HCT116 (cell line): Measurements from ENCODE around the gene DBNL. TPM values are rescaled to one million over a fixed set of nuclear protein-coding genes. Genes with fewer than 3 reads are reported as not detected.

Experiments used
- ATAC-seq: fragments of 200-7000 bp; cut with Tn5 transposase; 2 replicates; pipeline ENCODE4 v1.9.1; 2020; ENCODE audit warnings: mild to moderate bottlenecking, moderate library complexity
- BruUV-seq: library from RNA; stranded (reverse); fragments of 400-500 nt; replicated peaks from 2 replicates; lab custom pipeline; 2021; lab: Mats Ljungman, UMichigan
- CTCF ChIA-PET: fragments of 300-600 bp; sonication (Branson Sonifier 250); formaldehyde crosslinking; loops from one replicate; lab custom pipeline; 2021; ENCODE audit warnings: antibody characterized with exemption; lab: Charles Lee
- POLR2A ChIA-PET: fragments of 300-600, 350-600 bp; sonication (Branson Sonifier 250); formaldehyde crosslinking; loops from one replicate; lab custom pipeline; 2021; ENCODE audit warnings: antibody characterized with exemption; lab: Charles Lee
- RAD21 ChIA-PET, 2 experiments: fragments of 300-600 bp; sonication (Branson Sonifier 250); formaldehyde crosslinking; loops; one replicate each; lab custom pipeline; 2023; ENCODE audit warnings: low total read pairs in 2 of 2; ENCODE audit not compliant: uncharacterized antibody in 2 of 2, unreplicated experiment in 2 of 2, low non-redundant PET in 1 of 2; lab: Charles Lee
- DNase-seq: peaks from one replicate; pipeline ENCODE4 v3.0.0-alpha.2; 2010; ENCODE audit warnings: low read depth, low spot score
- H2AFZ ChIP-seq: fragments of 200-600 bp; shearing (Covaris generic), sonication (generic); 2 replicates; pipeline ENCODE4 v1.6.1; 2017; ENCODE audit warnings: low read depth, mixed run types, mixed read lengths, antibody characterized with exemption, low read length; ENCODE audit not compliant: poor library complexity, severe bottlenecking
- H3K27ac ChIP-seq: 2 replicates; pipeline ENCODE4 v1.5.1; 2012; ENCODE audit warnings: low read depth, low read length
- H3K27me3 ChIP-seq: fragments of 200-600 bp; sonication (generic); 2 replicates; pipeline ENCODE4 v1.6.1; 2016; ENCODE audit warnings: mixed run types, low read length, mixed read lengths; ENCODE audit not compliant: insufficient read depth
- H3K36me3 ChIP-seq, 2 experiments: fragments of 200-500 bp in 1 of 2; fragments of 200-600 bp in 1 of 2; sonication (Bioruptor generic) in 1 of 2; sonication (generic) in 1 of 2; 2 replicates each; pipeline versions ENCODE4 v1.5.1 to v1.6.1; 2014 to 2016; ENCODE audit warnings: low read length in 2 of 2, inconsistent platforms in 1 of 2, mixed read lengths in 1 of 2, mixed run types in 1 of 2; ENCODE audit not compliant: insufficient read depth in 2 of 2, control insufficient read depth in 1 of 2
- H3K4me1 ChIP-seq, 2 experiments: fragments of 200-600 bp in 1 of 2; sonication (generic) in 1 of 2; 2 replicates each; pipeline versions ENCODE4 v1.5.1 to v1.6.1; 2012 to 2017; ENCODE audit warnings: low read length in 2 of 2, inconsistent platforms in 1 of 2, mild to moderate bottlenecking in 1 of 2, mixed read lengths in 1 of 2, mixed run types in 1 of 2, moderate library complexity in 1 of 2; ENCODE audit not compliant: insufficient read depth in 2 of 2, control insufficient read depth in 1 of 2
- H3K4me2 ChIP-seq: fragments of 200-600 bp; sonication (generic); 2 replicates; pipeline ENCODE4 v1.6.1; 2017; ENCODE audit warnings: mixed run types, low read length, mixed read lengths
- H3K4me3 ChIP-seq, 2 experiments: fragments of 200-600 bp in 1 of 2; sonication (generic) in 1 of 2; replicated peaks in 1 of 2; 2 replicates each; pipeline ENCODE4 v1.5.1; 2011 to 2016; ENCODE audit warnings: low read length in 2 of 2, control low read depth in 1 of 2, low read depth in 1 of 2, mild to moderate bottlenecking in 1 of 2, mixed read lengths in 1 of 2, mixed run types in 1 of 2
- H3K79me2 ChIP-seq: fragments of 200-600 bp; sonication (generic); 2 replicates; pipeline ENCODE4 v1.6.1; 2017; ENCODE audit warnings: mild to moderate bottlenecking, mixed run types, low read length, moderate library complexity, mixed read lengths; ENCODE audit not compliant: insufficient read depth
- H3K9ac ChIP-seq: fragments of 200-600 bp; sonication (generic); 2 replicates; pipeline ENCODE4 v1.6.1; 2016; ENCODE audit warnings: low read length, mixed read lengths
- H3K9me2 ChIP-seq: fragments of 200-600 bp; sonication (generic), shearing (Covaris generic); 2 replicates; pipeline ENCODE4 v1.6.1; 2017; ENCODE audit warnings: mixed run types, mild to moderate bottlenecking, moderate library complexity; ENCODE audit not compliant: insufficient read depth
- H3K9me3 ChIP-seq, 2 experiments: fragments of 200-500 bp in 1 of 2; fragments of 200-600 bp in 1 of 2; sonication (Bioruptor generic) in 1 of 2; sonication (generic) in 1 of 2; 2 replicates each; pipeline ENCODE4 v1.6.1; 2014 to 2017; ENCODE audit warnings: low read length in 2 of 2, mixed read lengths in 2 of 2, inconsistent platforms in 1 of 2, low read depth in 1 of 2, mild to moderate bottlenecking in 1 of 2, mixed run types in 1 of 2, moderate library complexity in 1 of 2; ENCODE audit not compliant: control insufficient read depth in 1 of 2, insufficient read depth in 1 of 2
- H4K20me1 ChIP-seq: fragments of 200-600 bp; sonication (generic), shearing (Covaris generic); 2 replicates; pipeline ENCODE4 v1.6.1; 2017; ENCODE audit warnings: mixed run types, mild to moderate bottlenecking, moderate library complexity; ENCODE audit not compliant: insufficient read depth
- CBX3 ChIP-seq: IDR thresholded peaks from 2 replicates; pipeline ENCODE4 v1.6.1; 2012; ENCODE audit warnings: low read depth
- CEBPB ChIP-seq: IDR thresholded peaks from 2 replicates; pipeline ENCODE4 v1.6.1; 2012; ENCODE audit warnings: low read depth
- CTCF ChIP-seq, 3 experiments: fragments of 200-600 bp in 1 of 3; sonication (generic) in 1 of 3; IDR thresholded peaks in 2 of 3; conservative IDR thresholded peaks in 1 of 3; 2 replicates each; pipeline ENCODE4 v1.5.1; 2012 to 2017; ENCODE audit warnings: low read depth in 2 of 3, low read length in 2 of 3, antibody characterized with exemption in 1 of 3, borderline replicate concordance in 1 of 3, control low read depth in 1 of 3, mild to moderate bottlenecking in 1 of 3, mixed read lengths in 1 of 3, mixed run types in 1 of 3, moderate library complexity in 1 of 3; ENCODE audit not compliant: insufficient read depth in 1 of 3
- EGR1 ChIP-seq: IDR thresholded peaks from 2 replicates; pipeline ENCODE4 v1.6.1; 2012; ENCODE audit warnings: low read depth
- ELF1 ChIP-seq: IDR thresholded peaks from 2 replicates; pipeline ENCODE4 v1.6.1; 2012; ENCODE audit warnings: low read depth, borderline replicate concordance
- EZH2 ChIP-seq: fragments of 200-600 bp; sonication (generic); IDR thresholded peaks from 2 replicates; pipeline ENCODE4 v1.6.1; 2017; ENCODE audit warnings: antibody characterized with exemption, mixed run types
- EZH2phosphoT487 ChIP-seq: fragments of 200-600 bp; IDR thresholded peaks from 2 replicates; pipeline ENCODE4 v1.6.1; 2018; ENCODE audit warnings: antibody characterized with exemption, borderline replicate concordance
- FOSL1 ChIP-seq: IDR thresholded peaks from 2 replicates; pipeline ENCODE4 v1.6.1; 2012; ENCODE audit warnings: low read depth
- POLR2A ChIP-seq: IDR thresholded peaks from 2 replicates; pipeline ENCODE4 v1.7.0; 2011; ENCODE audit warnings: borderline replicate concordance; ENCODE audit not compliant: insufficient read depth, insufficient read length; ENCODE audit errors: extremely low read depth
- RAD21 ChIP-seq: IDR thresholded peaks from 2 replicates; pipeline ENCODE4 v1.6.1; 2012; ENCODE audit warnings: low read depth, mild to moderate bottlenecking
- SP1 ChIP-seq: IDR thresholded peaks from 2 replicates; pipeline ENCODE4 v1.6.1; 2012; ENCODE audit warnings: low read depth
- TCF7L2 ChIP-seq: IDR thresholded peaks from 2 replicates; pipeline ENCODE4 v1.7.0; 2011; ENCODE audit warnings: borderline replicate concordance, inconsistent platforms; ENCODE audit not compliant: insufficient read depth, insufficient read length; ENCODE audit errors: extremely low read depth
- YY1 ChIP-seq: IDR thresholded peaks from 2 replicates; pipeline ENCODE4 v1.6.1; 2011; ENCODE audit warnings: low read length, low read depth, moderate library complexity, mild to moderate bottlenecking; ENCODE audit not compliant: insufficient replicate concordance; ENCODE audit errors: extremely low read depth
- intact Hi-C: fragments of 100-400 bp; cut with micrococcal nuclease; formaldehyde crosslinking; loops from 2 replicates; pipeline ENCODE4 v1.10.0; 2022
- total RNA-seq: library from RNA; stranded (reverse); gene quantifications from one replicate; pipeline ENCODE4 v1.2.1, GENCODE V29; 2021; ENCODE audit not compliant: unreplicated experiment

DBNL gene
- total RNA-seq, 1 experiment from 2014 or later, result 39.4 TPM

GRCh38 chr7:44079331-44080021, 35.0 kb downstream of the DBNL start:
- no peak for DNase-seq
- Histone ChIP-seq H3K9ac (no peak overlapping the region), H2AFZ (no peak overlapping the region)
- RAD21 ChIA-PET, result no interaction called here
- TF ChIP-seq FOSL1 (no peak), POLR2A (no peak), RAD21 (no peak), TCF7L2 (no peak), YY1 (no peak), CBX3 (no peak), CTCF (IDR thresholded peaks at IDR 0.05 in 2 of 3, conservative IDR thresholded peaks at IDR 0.05 in 1 of 3; ENCODE audit: borderline replicate concordance in 1 of 3, insufficient read depth in 1 of 3, low read depth in 2 of 3, low read length in 2 of 3) (no peak), EZH2phosphoT487 (no peak), CEBPB (no peak), ELF1 (no peak), SP1 (no peak), EGR1 (no peak), EZH2 (no peak)
- TF ChIP-seq, all 23 proteins: peak for 0
- H4K20me1 ChIP-seq, result no peaks in the 10 kb centered on the region
- POLR2A ChIA-PET, result interaction anchor here (0.6 kb wide), 1 partner anchor 11 kb away, joined by 3 read pairs; no protein-coding TSS in a partner anchor
- BruUV-seq, result no TSS peak
- H3K4me3 ChIP-seq, result no peak overlapping the region
- CTCF ChIA-PET, result no interaction called here
- H3K9me2 ChIP-seq, result no peaks in the 10 kb centered on the region
- no peak for ATAC-seq
- intact Hi-C loops, result loop anchor here (5.0 kb wide), 2 partner anchors 43 to 228 kb away; partner anchors contain the start of gene POLD2
- H3K27ac ChIP-seq, result no peak overlapping the region
- H3K79me2 ChIP-seq, result peaks cover 14% of the 10 kb centered on the region
- no peak overlapping the region for H3K4me2 ChIP-seq
- H3K27me3 ChIP-seq, result no peaks in the 10 kb centered on the region
- peaks cover 12 to 18% of the 10 kb centered on the region in 2 experiments; a peak in 3 of 4 replicates for H3K4me1 ChIP-seq
- H3K36me3 ChIP-seq, result peaks cover 17 to 27% of the 10 kb centered on the region in 2 experiments; a peak in 3 of 4 replicates
- no peaks in the 10 kb centered on the region for H3K9me3 ChIP-seq
